ENCODE results near the gene TMEM260. TPM values are rescaled to one million over a fixed set of nuclear protein-coding genes. Genes with fewer than 3 reads are reported as not detected.

TMEM260 gene
- total and polyA plus RNA-seq, 2 experiments from 2014 or later: 13.3 to 22.9 TPM

- Histone ChIP-seq H3K27ac (ENCODE audit: low read depth) (no peak overlapping the region), H3K4me3 (no peak overlapping the region), H3F3A (replicated peaks; ENCODE audit: low read depth) (no peaks in the 10 kb centered on the region), H3K9me2 (ENCODE audit: insufficient read depth) (0 out of 2 replicates have a peak, but pooled peaks cover 5% of the 10 kb centered on the region), H3K27me3 (ENCODE audit: insufficient read depth) (no peaks in the 10 kb centered on the region), H3K36me3 (ENCODE audit: insufficient read depth) (no peaks in the 10 kb centered on the region), H3K4me1 (ENCODE audit: insufficient read depth) (no peaks in the 10 kb centered on the region), H3K4me2 (no peak overlapping the region), H4K20me1 (replicated peaks; ENCODE audit: insufficient read depth) (no peaks in the 10 kb centered on the region), H3K79me2 (replicated peaks; ENCODE audit: insufficient read depth) (no peaks in the 10 kb centered on the region), H2AFZ (no peak overlapping the region)
- no peak for DNase-seq (ENCODE audit: low spot score)
- Mint-ChIP-seq H3K27me3 (ENCODE audit: insufficient read depth, low read depth, poor library complexity) (no peaks in the 10 kb centered on the region), H3K9me3 (no peaks in the 10 kb centered on the region), H3K36me3 (ENCODE audit: low read depth) (no peaks in the 10 kb centered on the region), H3K27ac (no peak overlapping the region), H3K4me3 (no peak overlapping the region), H3K4me1 (no peaks in the 10 kb centered on the region)
- no peak for TF ChIP-seq ZNF462 (CRISPR knock-in tag; IDR thresholded peaks at IDR 0.05)
- no peak for TF ChIP-seq ZNF331 (CRISPR knock-in tag; IDR thresholded peaks at IDR 0.05; ENCODE audit: low read depth)
- TF ChIP-seq EZH2 (IDR thresholded peaks at IDR 0.05; ENCODE audit: low read depth, unreplicated experiment): no peak
- no peak for TF ChIP-seq STAT1 (IDR thresholded peaks at IDR 0.05; ENCODE audit: unreplicated experiment)
- TF ChIP-seq JUNB (IDR thresholded peaks at IDR 0.05; ENCODE audit: unreplicated experiment): no peak
- TF ChIP-seq POLR2AphosphoS5 (IDR thresholded peaks at IDR 0.05; ENCODE audit: low read depth): no peak
- no peak for ATAC-seq
Measured at GRCh38 chr14:56539862-56540261, 39.7 kb upstream of the TMEM260 start.

- H3K27me3 Mint-ChIP-seq (ENCODE audit: insufficient read depth, low read depth, poor library complexity): no peaks in the 10 kb centered on the region
- H3K27ac Mint-ChIP-seq: no peak overlapping the region
- H3F3A ChIP-seq (replicated peaks; ENCODE audit: low read depth): no peaks in the 10 kb centered on the region
- H3K4me2 ChIP-seq: no peak overlapping the region
- no peak overlapping the region for H2AFZ ChIP-seq
- no peaks in the 10 kb centered on the region for H3K4me1 ChIP-seq (ENCODE audit: insufficient read depth)
- H3K36me3 Mint-ChIP-seq (ENCODE audit: low read depth): no peaks in the 10 kb centered on the region
- no peak overlapping the region for H3K27ac ChIP-seq (ENCODE audit: low read depth)
- no peaks in the 10 kb centered on the region for H3K36me3 ChIP-seq (ENCODE audit: insufficient read depth)
- no peaks in the 10 kb centered on the region for H3K9me3 Mint-ChIP-seq
- H3K4me1 Mint-ChIP-seq: no peaks in the 10 kb centered on the region
- no peaks in the 10 kb centered on the region for H4K20me1 ChIP-seq (replicated peaks; ENCODE audit: insufficient read depth)
- H3K4me3 Mint-ChIP-seq: no peak overlapping the region
- 0 out of 2 replicates have a peak, but pooled peaks cover 5% of the 10 kb centered on the region for H3K9me2 ChIP-seq (ENCODE audit: insufficient read depth)
- no peak for DNase-seq (ENCODE audit: low spot score)
- H3K27me3 ChIP-seq (ENCODE audit: insufficient read depth): no peaks in the 10 kb centered on the region
- no peak for TF ChIP-seq EZH2phosphoT487 (IDR thresholded peaks at IDR 0.05; ENCODE audit: unreplicated experiment)
- TF ChIP-seq STAT1 (IDR thresholded peaks at IDR 0.05; ENCODE audit: unreplicated experiment): no peak
- no peak for TF ChIP-seq REST (IDR thresholded peaks at IDR 0.05; ENCODE audit: unreplicated experiment)
- TF ChIP-seq CTCF (conservative IDR thresholded peaks at IDR 0.05; ENCODE audit: low read depth in 2 of 2): no peak
- TF ChIP-seq ZNF114 (CRISPR knock-in tag; IDR thresholded peaks at IDR 0.05): no peak
- no peak for TF ChIP-seq NANOG (IDR thresholded peaks at IDR 0.05; ENCODE audit: borderline replicate concordance)
- no peak overlapping the region for H3K4me3 ChIP-seq
- no peak for ATAC-seq
- H3K79me2 ChIP-seq (replicated peaks; ENCODE audit: insufficient read depth): no peaks in the 10 kb centered on the region
Measured at GRCh38 chr14:56543436-56543835, 36.2 kb upstream of the TMEM260 start.
